SK-N-SH treated with all-trans-retinoic acid at 6 μM for 48 hours (cell line): ENCODE data around the gene JDP2.

Experiments used
- ZFP3 ChIP-seq: fragments of 250-450 bp; sonication (Bioruptor Pico); IDR thresholded peaks from 2 replicates; pipeline ENCODE4 v1.5.0; 2020; ENCODE audit warnings: mild to moderate bottlenecking, moderate library complexity
- ZNF70 ChIP-seq: fragments of 450-650 bp; formaldehyde crosslinking; IDR thresholded peaks from 2 replicates; pipeline ENCODE4 v1.5.0; 2020; ENCODE audit warnings: mild to moderate bottlenecking, moderate library complexity

DNA sequence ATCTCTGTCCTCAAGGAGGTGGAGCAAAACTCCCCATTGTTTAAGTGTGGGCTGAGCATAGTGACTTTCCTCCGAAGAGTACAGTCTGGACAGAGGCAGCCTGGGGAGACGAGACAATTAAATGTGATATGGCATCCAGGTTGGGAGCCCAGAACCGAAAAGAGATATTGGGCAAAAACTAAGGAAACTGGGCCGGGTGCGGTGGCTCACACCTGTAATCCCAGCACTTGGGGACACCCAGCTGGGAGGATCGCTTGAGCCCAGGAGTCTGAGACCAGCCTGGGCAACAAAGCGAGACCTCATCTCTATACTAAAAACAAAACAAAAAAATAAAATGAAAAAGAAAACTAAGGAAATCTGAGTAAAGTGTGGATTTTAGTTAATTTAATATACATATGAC is 35.9 kb upstream of the JDP2 start:
- no peak for TF ChIP-seq ZFP3 (CRISPR knock-in tag)
- no peak for TF ChIP-seq ZNF70 (CRISPR knock-in tag)
